HG02938 (cell line): ENCODE results near the gene DIRAS2.
"Not testable (repeated sequence)": the region's sequence is repeated elsewhere in the genome, so short reads cannot be mapped to it uniquely, and the experiment has no call there.

Experiments used
- ATAC-seq: cut with Tn5 transposase; IDR thresholded peaks from one replicate; pipeline ENCODE4 v1.9.1; 2021; ENCODE audit warnings: mild to moderate bottlenecking, moderate library complexity; ENCODE audit not compliant: unreplicated experiment

The DIRAS2 gene, protein sequence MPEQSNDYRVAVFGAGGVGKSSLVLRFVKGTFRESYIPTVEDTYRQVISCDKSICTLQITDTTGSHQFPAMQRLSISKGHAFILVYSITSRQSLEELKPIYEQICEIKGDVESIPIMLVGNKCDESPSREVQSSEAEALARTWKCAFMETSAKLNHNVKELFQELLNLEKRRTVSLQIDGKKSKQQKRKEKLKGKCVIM

DNA sequence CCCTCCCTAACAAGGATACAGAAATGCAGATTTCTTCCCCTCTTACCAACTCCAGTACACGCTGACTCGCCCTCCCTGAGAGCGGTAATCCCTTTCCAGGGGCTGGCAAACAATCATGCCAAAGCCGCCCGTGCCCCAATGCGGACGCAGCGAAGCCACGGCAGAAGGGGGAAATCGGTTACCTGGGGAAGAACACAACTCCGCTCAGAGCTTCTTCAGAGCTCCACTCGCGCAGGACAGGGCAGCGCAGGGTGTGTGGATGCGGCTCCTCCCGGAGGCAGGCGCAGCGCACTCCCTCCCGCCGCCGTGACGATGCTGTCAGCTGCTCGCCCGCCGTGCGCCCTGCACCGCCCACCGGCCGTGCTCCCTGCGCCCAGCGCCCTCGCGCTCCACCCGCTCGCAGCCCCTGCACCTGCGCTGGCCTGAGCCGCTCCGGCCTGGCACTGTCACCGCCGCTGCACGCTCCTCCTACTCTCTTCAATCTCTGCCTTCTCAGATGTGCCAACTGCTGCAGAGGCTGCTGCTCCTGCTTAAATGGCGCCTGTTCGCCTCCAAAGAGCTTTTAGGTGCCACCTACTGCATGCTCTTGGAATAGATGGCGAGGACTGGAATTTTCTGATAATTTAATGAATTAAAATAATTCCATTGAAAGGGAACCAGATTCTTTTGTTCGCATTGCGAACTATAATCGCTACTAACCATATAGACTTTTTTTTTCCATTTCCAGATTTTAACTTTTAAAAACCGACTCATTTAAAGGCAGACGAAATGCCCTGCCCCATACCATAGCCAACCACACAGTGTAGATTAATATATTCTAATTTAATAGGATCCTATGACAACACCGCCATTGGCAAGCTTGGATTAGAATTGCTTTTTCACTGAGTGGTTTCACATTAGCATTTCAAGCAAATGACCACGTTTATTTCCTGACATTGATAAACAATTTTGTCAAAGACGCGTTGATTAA, at the start of gene DIRAS2:
DIRAS2 (minus strand) TSS at position 255 of the 970 bp plus-strand sequence. CDS start 28,997 bp downstream, outside the sequence.
- ATAC-seq = no peak

GRCh38 chr9:90684736-90685135, 42.1 kb upstream of the DIRAS2 start:
- no peak for ATAC-seq

DNA sequence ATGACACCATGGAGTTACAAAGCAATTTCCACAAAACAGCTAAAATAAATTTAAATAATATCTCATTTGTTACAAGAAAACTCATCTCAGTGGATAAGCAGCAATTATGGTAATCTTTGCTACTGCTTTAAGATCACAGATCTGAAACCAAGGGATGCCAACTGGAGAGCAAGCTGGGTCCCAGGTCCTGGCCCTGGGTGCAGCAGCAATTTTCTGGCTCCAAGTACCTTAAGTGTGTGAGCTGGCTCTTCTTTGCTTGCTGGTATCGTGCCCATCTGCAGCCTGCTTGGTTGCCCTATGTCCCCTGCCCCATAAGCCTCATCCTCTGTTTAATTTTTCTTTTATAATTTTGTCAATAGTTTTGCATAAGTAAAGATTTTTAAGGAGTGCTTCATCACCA, 41.5 kb upstream of the DIRAS2 start:
- ATAC-seq = no peak

DNA sequence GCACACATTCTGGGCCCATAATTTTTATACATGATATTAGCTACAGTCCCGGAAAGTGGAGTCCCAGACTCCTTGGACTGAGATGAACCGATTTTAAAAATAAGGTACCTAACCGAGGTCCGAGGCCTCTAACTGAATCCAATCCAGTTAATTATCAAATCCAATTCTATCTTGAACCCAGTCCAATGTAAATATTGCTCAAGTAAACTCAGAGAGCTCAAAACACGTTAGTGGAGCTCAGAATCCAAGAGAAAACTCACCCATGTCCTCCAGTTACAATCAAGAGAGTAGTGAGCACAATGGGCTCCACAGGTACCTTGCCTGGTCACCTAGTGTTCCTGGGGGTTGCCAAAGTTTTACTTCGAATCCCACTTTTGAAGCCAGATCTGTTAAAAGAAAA, 37.9 kb upstream of the DIRAS2 start:
- no peak for ATAC-seq

- no peak for ATAC-seq
Observed at GRCh38 chr9:90665072-90665471, 22.4 kb upstream of the DIRAS2 start.

- no peak for ATAC-seq
Observed at GRCh38 chr9:90659650-90660364, 17.2 kb upstream of the DIRAS2 start.

DNA sequence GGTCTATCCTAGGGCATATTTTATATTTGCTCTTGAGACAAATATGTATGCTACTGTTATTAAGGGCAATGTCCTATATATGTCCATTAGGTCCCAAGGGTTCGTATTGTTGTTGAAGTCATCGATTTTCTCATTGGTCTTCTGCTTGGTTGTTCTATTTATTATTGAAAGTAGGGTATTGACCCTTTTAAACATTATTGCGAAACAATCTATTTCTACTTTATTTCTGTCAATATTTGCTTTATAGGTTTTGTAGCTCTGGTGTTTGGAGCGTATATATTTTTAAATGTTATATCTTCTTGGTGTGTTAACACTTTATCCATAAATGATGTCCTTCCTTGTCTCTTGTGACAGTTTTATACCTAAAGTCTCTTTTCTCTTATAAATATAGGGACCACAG, 16.2 kb upstream of the DIRAS2 start:
- no peak for ATAC-seq

- ATAC-seq = no peak
Observed at GRCh38 chr9:90658181-90658580, 15.6 kb upstream of the DIRAS2 start.

GRCh38 chr9:90656876-90657275, 14.3 kb upstream of the DIRAS2 start:
- ATAC-seq = not testable (repeated sequence)

DNA sequence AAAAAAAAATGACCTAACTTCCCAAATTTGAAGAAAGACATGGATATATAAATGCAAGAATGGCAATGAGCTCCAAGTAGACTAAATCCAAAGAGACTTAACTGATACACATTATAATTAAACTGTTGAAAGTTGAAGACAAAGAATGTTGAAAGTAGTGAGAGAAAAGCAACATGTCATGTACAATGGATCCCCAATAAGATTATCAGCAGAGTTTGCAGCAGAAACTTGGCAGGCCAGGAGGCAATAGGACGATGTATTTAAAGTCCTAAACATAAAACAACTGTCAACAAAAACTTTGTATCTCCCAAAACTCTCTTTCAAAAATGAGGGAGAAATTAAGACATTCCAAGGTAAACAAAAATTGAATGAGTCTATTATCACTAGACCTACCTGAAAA, 8.6 kb upstream of the DIRAS2 start:
- ATAC-seq = no peak

DNA sequence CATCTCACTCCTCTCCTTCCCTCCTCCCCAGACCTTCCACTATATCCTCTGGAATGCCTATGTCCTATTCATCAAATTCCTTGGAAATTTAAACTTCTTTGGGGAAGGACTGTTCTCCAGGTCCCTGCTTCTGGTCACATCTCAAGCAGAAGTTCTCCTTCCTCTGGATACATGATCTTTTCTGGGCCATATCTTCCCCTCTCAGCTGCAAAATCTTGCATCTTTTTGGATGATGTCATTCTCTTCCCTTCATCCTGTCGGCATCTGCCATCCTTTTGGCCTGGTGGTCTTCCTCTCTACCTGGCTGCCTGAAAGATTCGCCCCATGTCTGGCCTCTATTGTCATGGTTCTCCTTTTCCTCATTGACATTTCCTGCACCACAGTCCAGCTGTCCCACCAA, 5.2 kb upstream of the DIRAS2 start:
- no peak for ATAC-seq

- ATAC-seq = no peak
Observed at GRCh38 chr9:90645721-90646120, 3.1 kb upstream of the DIRAS2 start.

GRCh38 chr9:90641884-90642487, 638 bp downstream of the DIRAS2 start:
- ATAC-seq = no peak

GRCh38 chr9:90641086-90641485, 1.5 kb downstream of the DIRAS2 start:
- ATAC-seq = no peak

GRCh38 chr9:90640361-90640760, 2.3 kb downstream of the DIRAS2 start:
- ATAC-seq = no peak

- ATAC-seq = no peak
Observed at GRCh38 chr9:90637626-90638025, 5.0 kb downstream of the DIRAS2 start.

- ATAC-seq = no peak
Observed at GRCh38 chr9:90632647-90633207, 9.9 kb downstream of the DIRAS2 start.

DNA sequence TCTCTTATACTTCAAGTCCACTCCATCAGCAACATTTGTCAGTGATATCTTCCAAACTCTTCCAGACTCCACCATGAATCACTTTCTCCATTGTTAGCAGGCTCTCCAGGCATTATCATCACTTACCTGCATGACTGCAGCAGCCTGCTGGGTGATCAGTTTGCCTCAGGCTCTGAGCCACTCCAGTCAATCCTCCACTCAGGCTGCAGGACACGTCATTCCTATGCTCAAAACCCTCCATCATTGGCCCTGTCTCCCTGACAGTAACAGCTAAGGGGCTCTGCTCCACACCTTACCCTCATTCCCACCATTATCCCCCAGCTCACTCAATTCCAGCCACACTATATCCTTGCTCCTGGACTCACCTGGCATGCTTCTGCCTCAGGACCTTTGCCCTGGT, 10.7 kb downstream of the DIRAS2 start:
- no peak for ATAC-seq

- no peak for ATAC-seq
Observed at GRCh38 chr9:90629991-90630390, 12.6 kb downstream of the DIRAS2 start.

GRCh38 chr9:90629354-90629753, 13.3 kb downstream of the DIRAS2 start:
- no peak for ATAC-seq

- no peak for ATAC-seq
Observed at GRCh38 chr9:90616806-90617205, 25.8 kb downstream of the DIRAS2 start.
